MM.1S (cell line): ENCODE measurements around the gene PDE4A.

Source experiments
- DNase-seq: peaks from one replicate; pipeline ENCODE4 v3.0.0-alpha.2; 2015
- H2AFZ ChIP-seq: fragments of 300-600 bp; sonication (generic); 2 replicates; pipeline ENCODE4 v1.6.0; 2016; ENCODE audit warnings: antibody characterized with exemption, low read length
- H3F3A ChIP-seq: fragments of 300-600 bp; sonication (generic); 2 replicates; pipeline ENCODE4 v1.6.1; 2016; ENCODE audit warnings: mild to moderate bottlenecking, antibody characterized with exemption, low read length, moderate library complexity, mixed read lengths; ENCODE audit not compliant: insufficient read depth
- H3K27ac ChIP-seq: fragments of 300-600 bp; sonication (generic); 2 replicates; pipeline ENCODE4 v1.5.1; 2016; ENCODE audit warnings: mild to moderate bottlenecking, low read length
- H3K27me3 ChIP-seq: fragments of 300-600 bp; sonication (generic); replicated peaks from 2 replicates; pipeline ENCODE4 v1.6.0; 2016; ENCODE audit warnings: low read length; ENCODE audit not compliant: insufficient read depth
- H3K36me3 ChIP-seq: fragments of 300-600 bp; sonication (generic); replicated peaks from 2 replicates; pipeline ENCODE4 v1.6.1; 2016; ENCODE audit warnings: mild to moderate bottlenecking, low read length, mixed read lengths; ENCODE audit not compliant: insufficient read depth
- H3K4me1 ChIP-seq: fragments of 300-600 bp; sonication (generic); 2 replicates; pipeline ENCODE4 v1.6.1; 2016; ENCODE audit warnings: low read length, mixed read lengths
- H3K4me2 ChIP-seq: fragments of 300-600 bp; sonication (generic); 2 replicates; pipeline ENCODE4 v1.6.0; 2016; ENCODE audit warnings: low read depth, low read length
- H3K4me3 ChIP-seq: fragments of 300-600 bp; sonication (generic); 2 replicates; pipeline ENCODE4 v1.5.1; 2016; ENCODE audit warnings: low read length, mixed read lengths
- H3K79me2 ChIP-seq: fragments of 300-600 bp; sonication (generic); 2 replicates; pipeline ENCODE4 v1.6.1; 2016; ENCODE audit warnings: mixed run types, low read length, mixed read lengths
- H3K9ac ChIP-seq: fragments of 300-600 bp; sonication (generic); 2 replicates; pipeline ENCODE4 v1.6.1; 2016; ENCODE audit warnings: low read length, mixed read lengths
- H3K9me2 ChIP-seq: fragments of 300-600 bp; sonication (generic); replicated peaks from 2 replicates; pipeline ENCODE4 v1.6.1; 2016; ENCODE audit warnings: mild to moderate bottlenecking, low read length, mixed read lengths; ENCODE audit not compliant: insufficient read depth
- H3K9me3 ChIP-seq: fragments of 300-600 bp; sonication (generic); replicated peaks from 2 replicates; pipeline ENCODE4 v1.6.1; 2016; ENCODE audit warnings: mild to moderate bottlenecking, low read length, mixed read lengths; ENCODE audit not compliant: insufficient read depth
- H4K20me1 ChIP-seq: fragments of 300-600 bp; sonication (generic); 2 replicates; pipeline ENCODE4 v1.6.1; 2016; ENCODE audit warnings: mild to moderate bottlenecking, low read length, moderate library complexity, mixed read lengths; ENCODE audit not compliant: insufficient read depth
- EZH2 ChIP-seq: fragments of 300-600 bp; sonication (generic); optimal IDR thresholded peaks from 2 replicates; pipeline ENCODE3; 2017; ENCODE audit warnings: low read depth, mild to moderate bottlenecking, antibody characterized with exemption, low read length, mixed read lengths
- EZH2phosphoT487 ChIP-seq: fragments of 300-600 bp; sonication (generic); IDR thresholded peaks from 2 replicates; pipeline ENCODE4 v1.6.1; 2018; ENCODE audit warnings: antibody characterized with exemption, low read length
- TF ChIP-seq, protein P1 (sequence below): fragments of 300-600 bp; sonication (generic); IDR thresholded peaks from 2 replicates; pipeline ENCODE4 v1.5.1; 2016; ENCODE audit warnings: antibody characterized with exemption, low read length, mixed read lengths

The PDE4A gene

GRCh38 chr19:10416380-10417257 is 3.7 kb upstream of the PDE4A start:
- Histone ChIP-seq H3K9me3 (no peaks in the 10 kb centered on the region), H3F3A (peaks cover 69% of the 10 kb centered on the region), H3K9ac (peak overlapping the region; percentile 83), H3K4me1 (peaks cover 38% of the 10 kb centered on the region), H3K4me3 (peak overlapping the region; percentile 77), H3K27me3 (no peaks in the 10 kb centered on the region), H3K9me2 (no peaks in the 10 kb centered on the region), H3K36me3 (no peaks in the 10 kb centered on the region), H3K4me2 (peak overlapping the region; percentile 77), H3K27ac (peak overlapping the region; percentile 90), H2AFZ (peak overlapping the region; percentile 60; the same call in 1 of the 2 replicates), H4K20me1 (no peaks in the 10 kb centered on the region), H3K79me2 (peaks cover 10% of the 10 kb centered on the region)
- TF ChIP-seq, protein P1, sequence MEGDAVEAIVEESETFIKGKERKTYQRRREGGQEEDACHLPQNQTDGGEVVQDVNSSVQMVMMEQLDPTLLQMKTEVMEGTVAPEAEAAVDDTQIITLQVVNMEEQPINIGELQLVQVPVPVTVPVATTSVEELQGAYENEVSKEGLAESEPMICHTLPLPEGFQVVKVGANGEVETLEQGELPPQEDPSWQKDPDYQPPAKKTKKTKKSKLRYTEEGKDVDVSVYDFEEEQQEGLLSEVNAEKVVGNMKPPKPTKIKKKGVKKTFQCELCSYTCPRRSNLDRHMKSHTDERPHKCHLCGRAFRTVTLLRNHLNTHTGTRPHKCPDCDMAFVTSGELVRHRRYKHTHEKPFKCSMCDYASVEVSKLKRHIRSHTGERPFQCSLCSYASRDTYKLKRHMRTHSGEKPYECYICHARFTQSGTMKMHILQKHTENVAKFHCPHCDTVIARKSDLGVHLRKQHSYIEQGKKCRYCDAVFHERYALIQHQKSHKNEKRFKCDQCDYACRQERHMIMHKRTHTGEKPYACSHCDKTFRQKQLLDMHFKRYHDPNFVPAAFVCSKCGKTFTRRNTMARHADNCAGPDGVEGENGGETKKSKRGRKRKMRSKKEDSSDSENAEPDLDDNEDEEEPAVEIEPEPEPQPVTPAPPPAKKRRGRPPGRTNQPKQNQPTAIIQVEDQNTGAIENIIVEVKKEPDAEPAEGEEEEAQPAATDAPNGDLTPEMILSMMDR, result peak; percentile 98
- no peak for TF ChIP-seq EZH2
- DNase-seq, result peak; percentile 94

DNA sequence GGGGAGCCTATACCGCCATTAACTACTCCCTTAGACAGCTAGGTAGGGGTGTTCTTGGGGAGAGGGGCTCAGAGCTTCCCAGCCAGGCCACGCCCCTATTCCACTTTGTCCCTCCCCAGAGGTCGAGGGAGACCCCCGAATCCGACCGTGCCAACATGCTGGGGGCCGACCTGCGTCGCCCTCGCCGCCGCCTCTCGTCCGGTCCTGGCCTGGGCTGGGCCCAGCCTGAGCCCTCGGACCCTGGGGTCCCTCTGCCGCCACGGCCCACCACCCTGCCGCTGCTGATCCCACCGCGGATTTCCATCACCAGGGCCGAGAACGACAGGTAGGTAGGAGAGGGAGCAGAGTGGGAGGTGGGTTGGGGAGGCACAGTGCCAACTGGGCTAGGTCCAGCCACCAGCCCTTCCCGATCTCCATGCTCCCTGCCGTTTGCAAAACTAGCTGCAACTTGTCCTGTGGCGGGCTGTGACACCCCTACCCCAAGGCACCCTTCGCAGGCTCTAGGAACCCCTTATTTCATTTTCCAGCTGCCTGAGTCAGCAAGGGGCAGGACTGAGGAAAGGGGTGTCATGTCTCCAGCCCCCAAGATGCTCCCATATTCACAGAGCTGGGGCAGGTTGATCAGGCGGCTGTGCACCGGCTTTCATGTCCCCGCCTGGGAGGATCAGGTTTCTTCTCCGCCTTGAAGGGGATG is 2.6 kb upstream of the PDE4A start:
- no peak overlapping the region for H3K9ac ChIP-seq
- no peaks in the 10 kb centered on the region for H3K9me3 ChIP-seq
- peaks cover 41% of the 10 kb centered on the region for H3K4me1 ChIP-seq
- peaks cover 60% of the 10 kb centered on the region for H3F3A ChIP-seq
- no peak for DNase-seq
- no peaks in the 10 kb centered on the region for H3K9me2 ChIP-seq
- H3K4me3 ChIP-seq, result no peak overlapping the region
- H3K79me2 ChIP-seq, result peaks cover 20% of the 10 kb centered on the region
- TF ChIP-seq EZH2phosphoT487 (no peak), EZH2 (no peak)
- TF ChIP-seq, protein P1, result no peak
- H3K27me3 ChIP-seq, result no peaks in the 10 kb centered on the region
- no peak overlapping the region for H3K27ac ChIP-seq
- H4K20me1 ChIP-seq, result no peaks in the 10 kb centered on the region
- no peaks in the 10 kb centered on the region for H3K36me3 ChIP-seq
- no peak overlapping the region for H2AFZ ChIP-seq
- no peak overlapping the region for H3K4me2 ChIP-seq

- no peak overlapping the region for H2AFZ ChIP-seq
- H3K27me3 ChIP-seq, result no peaks in the 10 kb centered on the region
- peaks cover 40% of the 10 kb centered on the region for H3K4me1 ChIP-seq
- H4K20me1 ChIP-seq, result no peaks in the 10 kb centered on the region
- H3K9me2 ChIP-seq, result no peaks in the 10 kb centered on the region
- no peak for DNase-seq
- H3K9ac ChIP-seq, result no peak overlapping the region
- no peak overlapping the region for H3K4me3 ChIP-seq
- peaks cover 24% of the 10 kb centered on the region for H3K79me2 ChIP-seq
- H3F3A ChIP-seq, result peaks cover 56% of the 10 kb centered on the region
- H3K36me3 ChIP-seq, result no peaks in the 10 kb centered on the region
- H3K4me2 ChIP-seq, result peak overlapping the region; percentile 94; the same call in 1 of the 2 replicates
- TF ChIP-seq, protein P1, result no peak
- TF ChIP-seq EZH2 (no peak), EZH2phosphoT487 (no peak)
- no peak overlapping the region for H3K27ac ChIP-seq
- no peaks in the 10 kb centered on the region for H3K9me3 ChIP-seq
Observed at GRCh38 chr19:10418235-10418484, 2.2 kb upstream of the PDE4A start.
